IPS DF 4.7 (cell line): Measurements from ENCODE around the gene ZBP1.

ENCODE experiments used
- DNase-seq: peaks from one replicate; pipeline ENCODE4 v3.0.0-alpha.2; 2013; ENCODE audit warnings: low spot score; ENCODE audit errors: extremely low read depth

ZBP1 gene

GRCh38 chr20:57620274-57620990 lies at the start of gene ZBP1:
Gene ZBP1, minus strand, starts transcription at chr20:57620426. Its CDS starts 131 bp downstream, at chr20:57620295.
- no peak for DNase-seq

GRCh38 chr20:57669632-57670031 lies 49.4 kb upstream of the ZBP1 start:
- no peak for DNase-seq

GRCh38 chr20:57667924-57668782 lies 47.9 kb upstream of the ZBP1 start:
- no peak for DNase-seq

- DNase-seq: no peak
These were observed 47.2 kb upstream of the ZBP1 start for GRCh38 chr20:57667388-57667787.

- no peak for DNase-seq
These were observed 46.6 kb upstream of the ZBP1 start for GRCh38 chr20:57666834-57667157.

- no peak for DNase-seq
These were observed 46.0 kb upstream of the ZBP1 start for GRCh38 chr20:57666106-57666833.

- DNase-seq: no peak
These were observed 45.4 kb upstream of the ZBP1 start for GRCh38 chr20:57665589-57665971.

- no peak for DNase-seq
These were observed 44.8 kb upstream of the ZBP1 start for GRCh38 chr20:57664924-57665588.

GRCh38 chr20:57664476-57664875 lies 44.2 kb upstream of the ZBP1 start:
- DNase-seq: no peak

GRCh38 chr20:57663681-57664451 lies 43.6 kb upstream of the ZBP1 start:
- DNase-seq: no peak

- DNase-seq: no peak
These were observed 43.0 kb upstream of the ZBP1 start for GRCh38 chr20:57663241-57663640.

GRCh38 chr20:57662456-57663240 lies 42.4 kb upstream of the ZBP1 start:
- DNase-seq: no peak

GRCh38 chr20:57661746-57662455 lies 41.7 kb upstream of the ZBP1 start:
- DNase-seq: no peak

GRCh38 chr20:57660922-57661745 lies 40.9 kb upstream of the ZBP1 start:
- no peak for DNase-seq

- no peak for DNase-seq
These were observed 40.1 kb upstream of the ZBP1 start for GRCh38 chr20:57660181-57660921.

GRCh38 chr20:57659517-57660180 lies 39.4 kb upstream of the ZBP1 start:
- no peak for DNase-seq

GRCh38 chr20:57658833-57659516 lies 38.7 kb upstream of the ZBP1 start:
- no peak for DNase-seq
